Liver (tissue), 9 donors: ENCODE measurements around the gene FEV. TPM values are rescaled to one million over a fixed set of nuclear protein-coding genes. Genes with fewer than 3 reads are reported as not detected.

ENCODE experiments used
- DNase-seq: peaks from one replicate; pipeline ENCODE4 v3.0.0-alpha.2; 2017; ENCODE audit warnings: low spot score
- H3K27ac ChIP-seq, 2 donors: one replicate each; pipeline ENCODE4 v1.7.0; 2013; ENCODE audit warnings: inconsistent platforms in 2 of 2, low read length in 2 of 2, control low read depth in 1 of 2, low read depth in 1 of 2, mild to moderate bottlenecking in 1 of 2
- H3K27me3 ChIP-seq, 4 donors: one replicate each; pipeline versions ENCODE4 v1.6.1 to v1.7.0; 2013; ENCODE audit warnings: low read length in 3 of 4, inconsistent platforms in 1 of 4, mild to moderate bottlenecking in 1 of 4, moderate library complexity in 1 of 4; ENCODE audit not compliant: control insufficient read depth in 4 of 4, insufficient read depth in 4 of 4
- H3K36me3 ChIP-seq, 4 donors: one replicate each; pipeline versions ENCODE4 v1.6.1 to v1.7.0; 2013; ENCODE audit warnings: low read length in 3 of 4, mild to moderate bottlenecking in 3 of 4, low read depth in 1 of 4, moderate library complexity in 1 of 4; ENCODE audit not compliant: control insufficient read depth in 4 of 4, insufficient read depth in 3 of 4
- H3K4me1 ChIP-seq, 4 donors: one replicate each; pipeline versions ENCODE4 v1.6.1 to v1.7.0; 2013; ENCODE audit warnings: low read length in 3 of 4, mild to moderate bottlenecking in 3 of 4, moderate library complexity in 1 of 4; ENCODE audit not compliant: control insufficient read depth in 4 of 4, insufficient read depth in 4 of 4
- H3K4me3 ChIP-seq, 3 donors: one replicate each; pipeline versions ENCODE4 v1.6.1 to v1.7.0; 2013; ENCODE audit warnings: low read length in 3 of 3, control low read depth in 1 of 3, low read depth in 1 of 3, mild to moderate bottlenecking in 1 of 3
- H3K9ac ChIP-seq, 2 donors: one replicate each; pipeline ENCODE4 v1.7.0; 2013; ENCODE audit warnings: low read length in 2 of 2, mild to moderate bottlenecking in 2 of 2, moderate library complexity in 2 of 2, control low read depth in 1 of 2, low read depth in 1 of 2
- H3K9me3 ChIP-seq, 4 donors: one replicate each; pipeline versions ENCODE4 v1.6.1 to v1.7.0; 2013; ENCODE audit warnings: low read length in 3 of 4; ENCODE audit not compliant: control insufficient read depth in 4 of 4
- CTCF ChIP-seq: fragments of 150-350 bp; IDR thresholded peaks from 2 replicates; pipeline ENCODE4 v1.5.1; 2017; ENCODE audit warnings: improper control_type of control experiment, low read depth, low read length; ENCODE audit not compliant: missing input control
- FOXA2 ChIP-seq: IDR thresholded peaks from 2 replicates; pipeline ENCODE4 v1.6.1; 2016; ENCODE audit warnings: antibody characterized with exemption
- GABPA ChIP-seq, 2 donors: IDR thresholded peaks in 1 of 2; conservative IDR thresholded peaks in 1 of 2; 2 replicates each; pipeline ENCODE4 v1.6.1; 2016; ENCODE audit warnings: antibody characterized with exemption in 2 of 2, mild to moderate bottlenecking in 1 of 2, moderate library complexity in 1 of 2
- HNF4A ChIP-seq, 2 donors: conservative IDR thresholded peaks; 2 replicates each; pipeline ENCODE4 v1.6.1; 2016; ENCODE audit warnings: antibody characterized with exemption in 2 of 2, mild to moderate bottlenecking in 2 of 2
- HNF4G ChIP-seq: IDR thresholded peaks from 2 replicates; pipeline ENCODE4 v1.6.1; 2016; ENCODE audit warnings: antibody characterized with exemption
- JUND ChIP-seq, 2 donors: IDR thresholded peaks; 2 replicates each; pipeline ENCODE4 v1.6.1; 2016; ENCODE audit warnings: antibody characterized with exemption in 2 of 2
- NR2F2 ChIP-seq: IDR thresholded peaks from 2 replicates; pipeline ENCODE4 v1.6.1; 2016; ENCODE audit warnings: antibody characterized with exemption
- RAD21 ChIP-seq, 2 donors: IDR thresholded peaks; 2 replicates each; pipeline ENCODE4 v1.6.1; 2016; ENCODE audit warnings: antibody characterized with exemption in 2 of 2, mild to moderate bottlenecking in 2 of 2
- SP1 ChIP-seq: IDR thresholded peaks from 2 replicates; pipeline ENCODE4 v1.6.1; 2018; ENCODE audit warnings: antibody characterized with exemption, mild to moderate bottlenecking
- TAF1 ChIP-seq: conservative IDR thresholded peaks from 2 replicates; pipeline ENCODE4 v1.6.1; 2016; ENCODE audit warnings: antibody characterized with exemption, mild to moderate bottlenecking
- YY1 ChIP-seq: IDR thresholded peaks from 2 replicates; pipeline ENCODE4 v1.6.1; 2016; ENCODE audit warnings: antibody characterized with exemption, mild to moderate bottlenecking
- ZBTB33 ChIP-seq: IDR thresholded peaks from 2 replicates; pipeline ENCODE4 v1.6.1; 2016; ENCODE audit warnings: antibody characterized with exemption
- WGBS: extraction: QIAGEN DNeasy Blood & Tissue Kit; methylation state at CpG from one replicate; pipeline ENCODE4 v1.1.7; 2013; 5-methylcytosine and 5-hydroxymethylcytosine counted together
- polyA plus RNA-seq, 2 donors: library from polyadenylated mRNA; stranded (reverse) in 1 of 2; unstranded in 1 of 2; fragments of 200-250 nt in 1 of 2; fragments of >200 nt in 1 of 2; fragmentation: Nextera tagmentation in 1 of 2; extraction: Ambion mirVana in 1 of 2; gene quantifications; one replicate each; pipeline versions ENCODE4 v1.2.1 to v1.2.3, GENCODE V29; 2013 to 2015
- total RNA-seq, 2 donors: library from RNA; depleted of rRNA; stranded (reverse); fragments of >200 nt; gene quantifications; one replicate each; pipeline ENCODE4 v1.2.3, GENCODE V29; 2014
- TF ChIP-seq, protein P1 (sequence below): IDR thresholded peaks from 2 replicates; pipeline ENCODE4 v1.6.1; 2016; ENCODE audit warnings: antibody characterized with exemption
- TF ChIP-seq, protein P2 (sequence below): IDR thresholded peaks from 2 replicates; pipeline ENCODE4 v1.6.1; 2016; ENCODE audit warnings: antibody characterized with exemption
- TF ChIP-seq, protein P3 (sequence below): IDR thresholded peaks from 2 replicates; pipeline ENCODE4 v1.6.1; 2016; ENCODE audit warnings: antibody characterized with exemption, mild to moderate bottlenecking
- donor health status: healthy.
- donor health status: healthy.
- donor health status: healthy.
- donor health status: healthy.
- donor health status: healthy.

FEV gene
- total and polyA plus RNA-seq, 4 donors = not detected

GRCh38 chr2:219010873-219011272 lies 25.9 kb upstream of the FEV start:
- WGBS = 90% methylated on average over 5 of the region's 5 CpGs
- TF ChIP-seq, protein P1, sequence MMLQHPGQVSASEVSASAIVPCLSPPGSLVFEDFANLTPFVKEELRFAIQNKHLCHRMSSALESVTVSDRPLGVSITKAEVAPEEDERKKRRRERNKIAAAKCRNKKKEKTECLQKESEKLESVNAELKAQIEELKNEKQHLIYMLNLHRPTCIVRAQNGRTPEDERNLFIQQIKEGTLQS = no peak
- no peak for TF ChIP-seq JUND (IDR thresholded peaks at IDR 0.05)
- Histone ChIP-seq H3K4me1 (no peaks in the 10 kb centered on the region), H3K27ac (no peak overlapping the region), H3K36me3 (no peaks in the 10 kb centered on the region), H3K27me3 (no peaks in the 10 kb centered on the region), H3K9me3 (no peaks in the 10 kb centered on the region), H3K4me3 (no peak overlapping the region), H3K9ac (no peak overlapping the region)
- no peak for DNase-seq

GRCh38 chr2:219010162-219010756 lies 25.3 kb upstream of the FEV start:
- no peak overlapping the region for H3K9ac ChIP-seq
- TF ChIP-seq CTCF (peak; percentile 48), FOXA2 (no peak), RAD21 (IDR thresholded peaks at IDR 0.05) (peak in 1 of 2 donors; percentile 72)
- TF ChIP-seq, protein P2, sequence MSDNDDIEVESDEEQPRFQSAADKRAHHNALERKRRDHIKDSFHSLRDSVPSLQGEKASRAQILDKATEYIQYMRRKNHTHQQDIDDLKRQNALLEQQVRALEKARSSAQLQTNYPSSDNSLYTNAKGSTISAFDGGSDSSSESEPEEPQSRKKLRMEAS = no peak
- DNase-seq = no peak
- no peaks in the 10 kb centered on the region for H3K36me3 ChIP-seq
- H3K4me3 ChIP-seq = no peak overlapping the region
- WGBS = 38% methylated on average over 6 of the region's 6 CpGs
- H3K27me3 ChIP-seq = no peaks in the 10 kb centered on the region
- H3K4me1 ChIP-seq = no peaks in the 10 kb centered on the region
- no peaks in the 10 kb centered on the region for H3K9me3 ChIP-seq
- H3K27ac ChIP-seq = no peak overlapping the region

- DNase-seq = no peak
- Histone ChIP-seq H3K4me3 (no peak overlapping the region), H3K4me1 (no peaks in the 10 kb centered on the region), H3K9ac (no peak overlapping the region), H3K27me3 (no peaks in the 10 kb centered on the region), H3K9me3 (no peaks in the 10 kb centered on the region), H3K27ac (no peak overlapping the region), H3K36me3 (no peaks in the 10 kb centered on the region)
- WGBS = 84% methylated on average over 2 of the region's 2 CpGs
- TF ChIP-seq CTCF = no peak
- TF ChIP-seq, protein P2 = no peak
- TF ChIP-seq JUND (IDR thresholded peaks at IDR 0.05) = no peak
- TF ChIP-seq GABPA (IDR thresholded peaks at IDR 0.05 in 1 of 2, conservative IDR thresholded peaks at IDR 0.05 in 1 of 2) = no peak
- no peak for TF ChIP-seq HNF4A (conservative IDR thresholded peaks at IDR 0.05)
- TF ChIP-seq, protein P3, sequence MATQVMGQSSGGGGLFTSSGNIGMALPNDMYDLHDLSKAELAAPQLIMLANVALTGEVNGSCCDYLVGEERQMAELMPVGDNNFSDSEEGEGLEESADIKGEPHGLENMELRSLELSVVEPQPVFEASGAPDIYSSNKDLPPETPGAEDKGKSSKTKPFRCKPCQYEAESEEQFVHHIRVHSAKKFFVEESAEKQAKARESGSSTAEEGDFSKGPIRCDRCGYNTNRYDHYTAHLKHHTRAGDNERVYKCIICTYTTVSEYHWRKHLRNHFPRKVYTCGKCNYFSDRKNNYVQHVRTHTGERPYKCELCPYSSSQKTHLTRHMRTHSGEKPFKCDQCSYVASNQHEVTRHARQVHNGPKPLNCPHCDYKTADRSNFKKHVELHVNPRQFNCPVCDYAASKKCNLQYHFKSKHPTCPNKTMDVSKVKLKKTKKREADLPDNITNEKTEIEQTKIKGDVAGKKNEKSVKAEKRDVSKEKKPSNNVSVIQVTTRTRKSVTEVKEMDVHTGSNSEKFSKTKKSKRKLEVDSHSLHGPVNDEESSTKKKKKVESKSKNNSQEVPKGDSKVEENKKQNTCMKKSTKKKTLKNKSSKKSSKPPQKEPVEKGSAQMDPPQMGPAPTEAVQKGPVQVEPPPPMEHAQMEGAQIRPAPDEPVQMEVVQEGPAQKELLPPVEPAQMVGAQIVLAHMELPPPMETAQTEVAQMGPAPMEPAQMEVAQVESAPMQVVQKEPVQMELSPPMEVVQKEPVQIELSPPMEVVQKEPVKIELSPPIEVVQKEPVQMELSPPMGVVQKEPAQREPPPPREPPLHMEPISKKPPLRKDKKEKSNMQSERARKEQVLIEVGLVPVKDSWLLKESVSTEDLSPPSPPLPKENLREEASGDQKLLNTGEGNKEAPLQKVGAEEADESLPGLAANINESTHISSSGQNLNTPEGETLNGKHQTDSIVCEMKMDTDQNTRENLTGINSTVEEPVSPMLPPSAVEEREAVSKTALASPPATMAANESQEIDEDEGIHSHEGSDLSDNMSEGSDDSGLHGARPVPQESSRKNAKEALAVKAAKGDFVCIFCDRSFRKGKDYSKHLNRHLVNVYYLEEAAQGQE = no peak
- TF ChIP-seq SP1 = no peak
- TF ChIP-seq, protein P1 = no peak
- TF ChIP-seq HNF4G = no peak
- no peak for TF ChIP-seq ZBTB33
- no peak for TF ChIP-seq NR2F2
- TF ChIP-seq YY1 = no peak
- no peak for TF ChIP-seq FOXA2
- no peak for TF ChIP-seq TAF1
These were observed 24.3 kb upstream of the FEV start for GRCh38 chr2:219009294-219009693.
